ENCODE results near the gene PDZRN4.

Gene PDZRN4

GRCh38 chr12:41563051-41563450, 374.9 kb downstream of the PDZRN4 start:
- DNase-seq (ENCODE audit: low read depth, low spot score) = no peak

GRCh38 chr12:41564816-41565215, 376.7 kb downstream of the PDZRN4 start:
- DNase-seq (ENCODE audit: low read depth, low spot score) = no peak

GRCh38 chr12:41566703-41567102, 378.6 kb downstream of the PDZRN4 start:
- no peak for DNase-seq (ENCODE audit: low read depth, low spot score)

- no peak for DNase-seq (ENCODE audit: low read depth, low spot score)
These were observed 385.3 kb downstream of the PDZRN4 start for GRCh38 chr12:41573445-41573844.

- DNase-seq (ENCODE audit: low read depth, low spot score) = peak; percentile 7
These were observed 388.8 kb downstream of the PDZRN4 start for GRCh38 chr12:41576925-41577324.

GRCh38 chr12:41577995-41578394, 389.9 kb downstream of the PDZRN4 start:
- DNase-seq (ENCODE audit: low read depth, low spot score) = no peak

- DNase-seq (ENCODE audit: low read depth, low spot score) = no peak
These were observed 397.7 kb downstream of the PDZRN4 start for GRCh38 chr12:41585784-41586183.

- no peak for DNase-seq (ENCODE audit: low read depth, low spot score)
These were observed 399.5 kb downstream of the PDZRN4 start for GRCh38 chr12:41587574-41587973.

GRCh38 chr12:41589878-41590277, 401.8 kb downstream of the PDZRN4 start:
- DNase-seq (ENCODE audit: low read depth, low spot score) = no peak

GRCh38 chr12:41596190-41596589, 408.1 kb downstream of the PDZRN4 start:
- no peak for DNase-seq (ENCODE audit: low read depth, low spot score)

GRCh38 chr12:41604830-41605229, 416.7 kb downstream of the PDZRN4 start:
- DNase-seq (ENCODE audit: low read depth, low spot score) = no peak

GRCh38 chr12:41605545-41606305, 417.6 kb downstream of the PDZRN4 start:
- no peak for DNase-seq (ENCODE audit: low read depth, low spot score)

GRCh38 chr12:41606468-41607445, 418.6 kb downstream of the PDZRN4 start:
- DNase-seq (ENCODE audit: low read depth, low spot score) = no peak

GRCh38 chr12:41612892-41613557, 424.9 kb downstream of the PDZRN4 start:
- no peak for DNase-seq (ENCODE audit: low read depth, low spot score)

- DNase-seq (ENCODE audit: low read depth, low spot score) = peak; percentile 33
These were observed 427.1 kb downstream of the PDZRN4 start for GRCh38 chr12:41615174-41615573.

GRCh38 chr12:41619705-41620104, 431.6 kb downstream of the PDZRN4 start:
- no peak for DNase-seq (ENCODE audit: low read depth, low spot score)

- DNase-seq (ENCODE audit: low read depth, low spot score) = no peak
These were observed 433.2 kb downstream of the PDZRN4 start for GRCh38 chr12:41621291-41621690.

Measured in ELF-1 (cell line).